Mucosa of stomach (tissue), 1 donor: ENCODE data around the gene PCDHGB4.
"Not testable (repeated sequence)": the region's sequence is repeated elsewhere in the genome, so short reads cannot be mapped to it uniquely, and the experiment has no call there.

ENCODE experiments used
- H3K27me3 ChIP-seq: one replicate; pipeline ENCODE4 v1.7.0; 2013; ENCODE audit warnings: mild to moderate bottlenecking, low read length; ENCODE audit not compliant: control insufficient read depth, insufficient read depth
- H3K36me3 ChIP-seq: one replicate; pipeline ENCODE4 v1.7.0; 2013; ENCODE audit warnings: low read length; ENCODE audit not compliant: control insufficient read depth, insufficient read depth
- H3K4me1 ChIP-seq: one replicate; pipeline ENCODE4 v1.7.0; 2013; ENCODE audit warnings: mild to moderate bottlenecking, low read length; ENCODE audit not compliant: control insufficient read depth, insufficient read depth
- H3K4me3 ChIP-seq: one replicate; pipeline ENCODE4 v1.7.0; 2013; ENCODE audit warnings: low read length
- H3K9ac ChIP-seq: one replicate; pipeline ENCODE4 v1.7.0; 2013; ENCODE audit warnings: mild to moderate bottlenecking, low read length, moderate library complexity
- H3K9me3 ChIP-seq: one replicate; pipeline ENCODE4 v1.7.0; 2013; ENCODE audit warnings: mild to moderate bottlenecking, low read length, moderate library complexity; ENCODE audit not compliant: control insufficient read depth
- donor health status: Pancreatic carcinoma.

The PCDHGB4 gene

GRCh38 chr5:141387557-141388311 lies at the start of gene PCDHGB4:
TSS of gene PCDHGB4 (plus strand) at chr5:141387698. CDS start at chr5:141387885, 187 bp downstream.
- H3K4me3 ChIP-seq, H3K36me3 ChIP-seq, H3K4me1 ChIP-seq, H3K9ac ChIP-seq: not testable (repeated sequence)
- H3K27me3 ChIP-seq = peaks cover 27% of the 10 kb centered on the region
- peaks cover 23% of the 10 kb centered on the region for H3K9me3 ChIP-seq

- H3K27me3 ChIP-seq = peaks cover 9% of the 10 kb centered on the region
- H3K36me3 ChIP-seq = no peaks in the 10 kb centered on the region
- H3K9me3 ChIP-seq = peaks cover 6% of the 10 kb centered on the region
- no peak within 1 kb of the TSS for H3K4me3 ChIP-seq
- no peaks in the 10 kb centered on the region for H3K4me1 ChIP-seq
- H3K9ac ChIP-seq = no peak within 1 kb of the TSS
These were observed 48.8 kb upstream of the PCDHGB4 start, which contains the start of gene PCDHGA2 for GRCh38 chr5:141338538-141339306. TSS of gene PCDHGA2 (plus strand) at chr5:141338760.

- not testable (repeated sequence) for H3K4me1 ChIP-seq, H3K4me3 ChIP-seq, H3K9me3 ChIP-seq, H3K27me3 ChIP-seq, H3K9ac ChIP-seq, H3K36me3 ChIP-seq
These were observed 46.6 kb upstream of the PCDHGB4 start for GRCh38 chr5:141340781-141341354.

GRCh38 chr5:141342773-141343172 lies 44.7 kb upstream of the PCDHGB4 start:
- Histone ChIP-seq H3K9ac (no peak overlapping the region), H3K27me3 (peaks cover 9% of the 10 kb centered on the region)

GRCh38 chr5:141343242-141343952 lies 44.1 kb upstream of the PCDHGB4 start, which contains the start of gene PCDHGA3:
TSS of gene PCDHGA3 (plus strand) at chr5:141343829. CDS start at chr5:141344034, 205 bp downstream.
- H3K4me1 ChIP-seq = no peaks in the 10 kb centered on the region
- H3K9me3 ChIP-seq = peaks cover 10% of the 10 kb centered on the region
- H3K27me3 ChIP-seq = peaks cover 9% of the 10 kb centered on the region
- no peak within 1 kb of the TSS for H3K4me3 ChIP-seq
- H3K9ac ChIP-seq = no peak within 1 kb of the TSS
- H3K36me3 ChIP-seq = no peaks in the 10 kb centered on the region

More at GRCh38 chr5:141342773-141343172, 44.7 kb upstream of the PCDHGB4 start:
- no peaks in the 10 kb centered on the region for H3K36me3 ChIP-seq
- no peaks in the 10 kb centered on the region for H3K4me1 ChIP-seq
- no peak overlapping the region for H3K4me3 ChIP-seq
- H3K9me3 ChIP-seq = peaks cover 10% of the 10 kb centered on the region

GRCh38 chr5:141343953-141344463 lies 43.5 kb upstream of the PCDHGB4 start:
- Histone ChIP-seq H3K36me3 (no peaks in the 10 kb centered on the region), H3K9ac (no peak overlapping the region), H3K4me1 (no peaks in the 10 kb centered on the region), H3K9me3 (peaks cover 5% of the 10 kb centered on the region), H3K27me3 (peaks cover 4% of the 10 kb centered on the region), H3K4me3 (no peak overlapping the region)

GRCh38 chr5:141345327-141345726 lies 42.2 kb upstream of the PCDHGB4 start:
- H3K4me3 ChIP-seq = no peak overlapping the region

GRCh38 chr5:141346017-141346416 lies 41.5 kb upstream of the PCDHGB4 start:
- not testable (repeated sequence) for H3K9ac ChIP-seq, H3K27me3 ChIP-seq, H3K4me1 ChIP-seq, H3K4me3 ChIP-seq, H3K36me3 ChIP-seq
- peaks cover 12% of the 10 kb centered on the region for H3K9me3 ChIP-seq

More at GRCh38 chr5:141345327-141345726, 42.2 kb upstream of the PCDHGB4 start:
- Histone ChIP-seq H3K36me3 (no peaks in the 10 kb centered on the region), H3K9ac (no peak overlapping the region), H3K4me1 (no peaks in the 10 kb centered on the region), H3K9me3 (peaks cover 9% of the 10 kb centered on the region), H3K27me3 (no peaks in the 10 kb centered on the region)

GRCh38 chr5:141349917-141350619 lies 37.4 kb upstream of the PCDHGB4 start, which contains the start of gene PCDHGB1:
TSS of gene PCDHGB1 (plus strand) at chr5:141350099. CDS start at chr5:141350261, 162 bp downstream.
- Histone ChIP-seq H3K4me1 (no peaks in the 10 kb centered on the region), H3K27me3 (peaks cover 4% of the 10 kb centered on the region), H3K4me3 (no peak within 1 kb of the TSS), H3K9ac (no peak within 1 kb of the TSS), H3K9me3 (peaks cover 18% of the 10 kb centered on the region), H3K36me3 (no peaks in the 10 kb centered on the region)

GRCh38 chr5:141351591-141351990 lies 35.9 kb upstream of the PCDHGB4 start:
- no peak overlapping the region for H3K4me3 ChIP-seq
- peaks cover 18% of the 10 kb centered on the region for H3K9me3 ChIP-seq
- no peaks in the 10 kb centered on the region for H3K4me1 ChIP-seq
- peaks cover 4% of the 10 kb centered on the region for H3K27me3 ChIP-seq
- no peaks in the 10 kb centered on the region for H3K36me3 ChIP-seq
- H3K9ac ChIP-seq = no peak overlapping the region

- H3K9ac ChIP-seq = no peak within 1 kb of the TSS
- H3K4me3 ChIP-seq = no peak within 1 kb of the TSS
- peaks cover 5% of the 10 kb centered on the region for H3K27me3 ChIP-seq
- no peaks in the 10 kb centered on the region for H3K36me3 ChIP-seq
- H3K4me1 ChIP-seq = no peaks in the 10 kb centered on the region
- peaks cover 16% of the 10 kb centered on the region for H3K9me3 ChIP-seq
These were observed 32.5 kb upstream of the PCDHGB4 start, which contains the start of gene PCDHGA4 for GRCh38 chr5:141354900-141355469. TSS of gene PCDHGA4 (plus strand) at chr5:141355021. CDS start at chr5:141355108, 87 bp downstream.
